Activated naive CD8-positive, alpha-beta T cell treated with anti-CD3 and anti-CD28 coated beads, Interleukin-2, amount 10 ng/mL, durations not matched to agents 7 days and 5 days (primary cell): ENCODE results near the gene FAM53B. TPM values are rescaled to one million over a fixed set of nuclear protein-coding genes. Genes with fewer than 3 reads are reported as not detected.

Experiments used
- ATAC-seq: fragments of 150-1000 bp; cut with Tn5 transposase; one replicate; pipeline ENCODE4 v1.10.0; 2021; ENCODE audit warnings: low read depth, moderate library complexity
- POLR2A ChIA-PET: fragments of 350-600 bp; sonication (Branson Sonifier 250); formaldehyde crosslinking; loops from one replicate; lab custom pipeline; 2021; ENCODE audit warnings: antibody characterized with exemption; lab: Charles Lee
- DNase-seq: peaks from one replicate; pipeline ENCODE4 v3.0.0; 2021
- H3K27ac Mint-ChIP-seq: one replicate; pipeline ENCODE4 v1.8.0; 2022; ENCODE audit warnings: mild to moderate bottlenecking, mixed read lengths
- H3K27me3 Mint-ChIP-seq: one replicate; pipeline ENCODE4 v1.8.0; 2022; ENCODE audit warnings: mild to moderate bottlenecking, moderate library complexity, mixed read lengths
- H3K36me3 Mint-ChIP-seq: one replicate; pipeline ENCODE4 v1.8.0; 2021; ENCODE audit warnings: mild to moderate bottlenecking, mixed read lengths
- H3K4me1 Mint-ChIP-seq: one replicate; pipeline ENCODE4 v1.8.0; 2021; ENCODE audit warnings: mixed read lengths
- H3K4me3 Mint-ChIP-seq: one replicate; pipeline ENCODE4 v1.8.0; 2022; ENCODE audit warnings: mild to moderate bottlenecking, moderate library complexity, mixed read lengths
- H3K9me3 Mint-ChIP-seq: one replicate; pipeline ENCODE4 v1.8.0; 2021; ENCODE audit warnings: mixed read lengths
- total RNA-seq, 2 experiments: library from RNA; stranded (reverse); gene quantifications; one replicate each; pipeline ENCODE4 v1.2.3, GENCODE V29; 2021

FAM53B gene
- total RNA-seq, 2 experiments from 2014 or later = 29.8 to 33.0 TPM

DNA sequence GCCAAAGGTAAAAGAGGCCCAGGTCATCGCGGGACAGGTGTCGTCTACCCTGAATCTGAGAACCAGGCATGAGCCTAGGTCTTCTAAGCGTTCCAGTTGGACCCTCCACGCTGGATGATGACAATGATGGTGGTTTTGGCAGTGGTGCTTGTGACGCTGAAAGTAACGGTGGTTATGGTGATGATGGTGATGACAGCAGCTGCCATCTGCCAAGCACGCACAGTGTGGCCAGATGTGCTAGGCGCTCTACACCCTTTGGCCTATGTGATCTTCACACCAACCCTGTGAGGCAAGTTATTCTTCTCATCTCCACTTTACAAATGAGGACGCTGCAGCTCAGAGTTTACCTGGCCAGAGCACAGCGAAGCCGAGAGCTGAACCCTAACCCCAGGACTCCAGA, 93.9 kb downstream of the FAM53B start:
- DNase-seq = no peak
- Mint-ChIP-seq H3K9me3 (no peaks in the 10 kb centered on the region), H3K4me1 (peaks cover 49% of the 10 kb centered on the region), H3K27ac (peak overlapping the region; percentile 70), H3K27me3 (peaks cover 3% of the 10 kb centered on the region), H3K4me3 (peak overlapping the region; percentile 54), H3K36me3 (no peaks in the 10 kb centered on the region)
- POLR2A ChIA-PET = interaction anchor here (0.7 kb wide), 1 partner anchor 40 kb away, joined by 3 read pairs; no protein-coding TSS in a partner anchor
- ATAC-seq = no peak

DNA sequence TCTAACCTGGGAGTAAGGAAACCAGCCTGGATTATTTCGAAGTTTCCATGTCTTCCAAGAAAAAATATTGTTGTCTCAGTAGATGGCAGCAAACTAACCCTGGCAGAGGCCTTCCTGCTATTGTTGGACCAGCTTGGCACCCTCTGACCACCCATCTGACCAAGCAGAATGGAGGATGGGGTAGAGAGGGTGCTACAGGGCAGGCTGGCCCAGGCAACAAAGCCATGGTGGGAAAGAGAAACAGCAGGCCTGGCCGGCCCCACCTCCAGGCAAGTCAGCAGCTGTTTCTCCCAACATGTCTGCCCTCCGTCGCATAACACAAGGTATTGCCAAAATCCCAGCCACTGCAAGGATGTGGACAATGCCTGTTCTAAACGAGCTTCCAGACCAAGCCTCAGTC, 95.0 kb downstream of the FAM53B start:
- ATAC-seq (no peak), DNase-seq (no peak)
- Mint-ChIP-seq H3K4me3 (no peak overlapping the region), H3K36me3 (no peaks in the 10 kb centered on the region), H3K9me3 (no peaks in the 10 kb centered on the region), H3K27ac (peak overlapping the region; percentile 2), H3K27me3 (peaks cover 3% of the 10 kb centered on the region), H3K4me1 (peaks cover 49% of the 10 kb centered on the region)
- POLR2A ChIA-PET = interaction anchor here (0.8 to 2.4 kb wide), 5 partner anchors 25 to 206 kb away, joined by 3 to 20 read pairs (median 4); no protein-coding TSS in a partner anchor

DNA sequence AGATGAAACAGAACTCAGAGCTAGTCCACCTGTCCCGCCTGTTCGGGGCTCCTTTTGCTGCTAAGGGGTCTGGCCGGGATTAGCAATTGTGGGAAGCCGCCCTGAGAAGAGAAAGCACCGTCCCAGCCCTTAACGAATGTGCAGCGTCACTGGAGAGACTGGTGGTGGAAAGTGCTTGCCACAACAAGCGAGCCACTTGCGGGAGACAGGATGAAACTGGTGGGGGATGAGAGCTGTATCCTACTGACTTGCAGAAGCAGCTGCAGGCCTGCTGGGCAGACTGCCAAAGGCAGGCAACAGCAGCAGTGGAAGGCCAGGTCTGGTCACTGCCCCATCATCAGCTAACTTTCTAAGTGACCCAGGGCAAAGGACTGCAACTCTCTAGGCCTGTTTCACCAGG, 95.4 kb downstream of the FAM53B start:
- peak overlapping the region; percentile 85 for H3K27ac Mint-ChIP-seq
- no peaks in the 10 kb centered on the region for H3K9me3 Mint-ChIP-seq
- H3K27me3 Mint-ChIP-seq = peaks cover 3% of the 10 kb centered on the region
- H3K4me1 Mint-ChIP-seq = peaks cover 49% of the 10 kb centered on the region
- peak; percentile 61 for DNase-seq
- POLR2A ChIA-PET = interaction anchor here (0.8 to 2.4 kb wide), 5 partner anchors 26 to 206 kb away, joined by 3 to 20 read pairs (median 4); no protein-coding TSS in a partner anchor
- peak overlapping the region; percentile 63 for H3K4me3 Mint-ChIP-seq
- peak; percentile 28 for ATAC-seq
- H3K36me3 Mint-ChIP-seq = no peaks in the 10 kb centered on the region

DNA sequence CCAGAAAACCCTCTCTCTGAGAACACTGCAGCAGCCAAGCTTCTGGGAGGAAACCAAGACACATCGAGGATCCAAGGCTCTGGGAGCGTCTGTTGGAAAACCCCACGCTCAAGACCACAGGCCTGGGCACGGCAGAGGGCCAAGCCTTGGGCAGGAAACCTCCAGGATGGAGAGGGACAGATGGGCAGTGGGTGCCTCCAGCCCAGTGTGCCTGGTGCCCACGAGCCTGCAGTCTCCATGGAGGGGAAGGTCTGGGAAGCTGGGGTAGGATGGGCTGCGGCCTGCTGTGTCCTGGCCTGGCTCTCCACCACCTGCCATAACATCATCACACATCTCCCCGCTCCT, 96.1 kb downstream of the FAM53B start:
- H3K4me3 Mint-ChIP-seq = peak overlapping the region; percentile 63
- H3K4me1 Mint-ChIP-seq = peaks cover 49% of the 10 kb centered on the region
- H3K36me3 Mint-ChIP-seq = no peaks in the 10 kb centered on the region
- POLR2A ChIA-PET = interaction anchor here (1.0 to 2.4 kb wide), 6 partner anchors 26 to 187 kb away, joined by 3 to 20 read pairs (median 7); no protein-coding TSS in a partner anchor
- ATAC-seq (no peak), DNase-seq (no peak)
- H3K27ac Mint-ChIP-seq = peak overlapping the region; percentile 85
- H3K27me3 Mint-ChIP-seq = peaks cover 3% of the 10 kb centered on the region
- no peaks in the 10 kb centered on the region for H3K9me3 Mint-ChIP-seq

DNA sequence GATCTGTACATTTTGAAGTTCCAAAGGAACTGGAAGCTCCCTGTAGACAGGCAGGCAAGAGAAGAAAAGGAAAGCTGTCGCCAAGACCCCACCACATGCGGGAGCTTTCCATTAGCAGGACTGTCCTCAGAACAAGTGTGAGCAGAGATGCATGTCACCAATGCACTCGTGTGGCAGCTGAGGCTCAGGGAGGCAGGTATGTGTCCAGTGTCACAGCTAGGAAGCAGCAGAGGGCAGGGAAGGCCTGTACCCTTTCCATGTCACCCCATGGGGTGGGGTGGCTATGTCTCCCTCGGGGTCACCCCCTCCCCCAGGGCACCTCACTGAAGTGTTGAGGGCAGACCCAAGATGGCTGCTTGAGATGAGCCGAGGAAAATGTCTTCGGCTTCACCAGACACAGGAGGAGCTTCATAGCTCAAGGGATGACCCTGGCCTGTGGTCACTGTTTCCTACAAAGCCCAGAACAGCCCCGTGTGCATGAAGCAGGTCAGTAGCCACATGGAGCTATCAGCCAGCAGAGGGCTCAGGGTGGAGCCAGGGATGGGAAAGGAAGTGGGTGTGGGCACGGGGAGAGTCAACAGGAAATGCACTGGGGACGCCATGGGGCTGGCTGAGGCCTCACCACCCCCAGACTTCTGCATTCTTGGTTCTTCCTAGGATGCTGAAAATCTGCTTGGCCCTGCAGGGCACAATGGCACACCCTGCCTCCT, 96.6 kb downstream of the FAM53B start:
- peaks cover 49% of the 10 kb centered on the region for H3K4me1 Mint-ChIP-seq
- ATAC-seq = peak; percentile 79
- DNase-seq = peak; percentile 68
- peak overlapping the region; percentile 63 for H3K4me3 Mint-ChIP-seq
- no peaks in the 10 kb centered on the region for H3K9me3 Mint-ChIP-seq
- H3K27ac Mint-ChIP-seq = peak overlapping the region; percentile 85
- peaks cover 3% of the 10 kb centered on the region for H3K27me3 Mint-ChIP-seq
- H3K36me3 Mint-ChIP-seq = no peaks in the 10 kb centered on the region
- POLR2A ChIA-PET = interaction anchor here (0.6 to 2.4 kb wide), 7 partner anchors 29 to 187 kb away, joined by 3 to 20 read pairs (median 5); no protein-coding TSS in a partner anchor

DNA sequence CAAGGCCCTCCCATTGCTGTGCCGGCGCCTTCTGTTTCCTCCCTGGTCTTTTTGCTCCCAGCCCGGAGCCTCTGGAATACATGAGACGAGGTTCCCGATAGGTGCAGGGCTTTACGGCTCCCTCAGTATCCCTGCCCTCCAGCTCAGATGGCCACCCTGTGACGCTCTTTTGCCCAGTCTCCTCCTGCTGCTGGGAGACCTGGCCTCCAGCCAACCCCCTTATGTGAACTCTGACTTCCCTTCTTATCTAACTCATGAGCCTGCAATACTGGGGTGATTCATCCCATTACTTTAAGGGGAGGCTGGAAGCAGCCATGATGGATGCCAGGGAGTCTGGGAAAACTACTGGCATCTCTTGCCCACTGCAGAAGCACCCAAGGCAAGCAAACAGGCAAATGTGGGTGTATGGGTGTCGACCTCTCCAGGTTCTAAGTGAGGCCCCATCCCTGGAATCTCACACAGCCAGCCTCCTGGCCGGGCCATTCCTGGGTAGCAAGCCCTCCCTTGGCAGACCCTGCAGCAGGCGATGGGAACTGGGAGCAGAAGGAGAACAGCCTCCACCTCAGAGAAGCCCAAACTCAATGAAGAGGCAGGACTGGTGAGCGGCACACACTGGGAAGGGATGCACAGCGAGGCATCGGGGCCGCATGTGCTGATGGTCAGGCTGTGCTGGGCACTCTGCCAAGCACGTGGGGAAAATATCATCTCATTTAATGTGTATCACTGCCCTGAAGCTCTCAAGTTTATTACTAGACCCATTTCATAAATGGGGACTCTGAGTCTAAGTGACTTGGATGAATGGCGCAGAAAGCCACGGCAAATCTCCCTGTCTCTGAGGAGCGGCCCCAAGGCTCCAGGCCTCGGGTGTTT, 97.5 kb downstream of the FAM53B start:
- POLR2A ChIA-PET = interaction anchor here (1.0 to 2.4 kb wide), 5 partner anchors 32 to 186 kb away, joined by 3 to 19 read pairs (median 5); no protein-coding TSS in a partner anchor
- Mint-ChIP-seq H3K36me3 (no peaks in the 10 kb centered on the region), H3K9me3 (no peaks in the 10 kb centered on the region), H3K4me1 (peaks cover 45% of the 10 kb centered on the region), H3K27ac (peak overlapping the region; percentile 85), H3K4me3 (no peak overlapping the region), H3K27me3 (no peaks in the 10 kb centered on the region)
- ATAC-seq (no peak), DNase-seq (no peak)

DNA sequence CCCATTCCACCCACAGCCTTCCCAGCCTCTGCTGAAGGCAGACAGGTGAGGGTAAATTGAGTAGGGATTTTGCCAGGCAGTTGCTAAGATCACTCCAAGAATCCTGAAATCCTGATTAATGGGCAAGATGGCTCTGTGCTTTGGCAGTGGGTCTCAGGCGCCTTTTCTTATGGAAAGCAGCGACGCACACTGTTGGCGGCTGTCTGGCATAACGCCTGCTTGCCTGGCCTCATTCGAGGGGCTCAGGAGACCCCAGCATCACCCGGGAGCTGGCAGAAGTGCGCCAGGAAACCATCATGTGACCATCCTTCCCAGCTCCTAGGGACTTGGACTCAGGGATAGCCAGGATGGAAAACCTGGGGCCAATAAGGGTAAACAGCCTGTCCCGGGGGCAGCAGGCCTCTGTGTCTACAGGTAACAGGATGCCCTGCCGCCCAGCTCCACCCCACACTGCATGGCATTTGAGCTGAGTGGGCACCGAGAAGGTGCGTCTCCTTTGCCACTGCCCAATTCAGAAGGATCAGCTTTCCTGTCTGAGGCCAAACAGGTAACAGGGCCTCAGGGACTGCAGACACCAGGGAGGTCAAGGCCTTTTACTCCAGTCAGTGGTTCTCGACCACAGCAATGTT, 98.6 kb downstream of the FAM53B start:
- ATAC-seq = no peak
- no peaks in the 10 kb centered on the region for H3K27me3 Mint-ChIP-seq
- H3K9me3 Mint-ChIP-seq = no peaks in the 10 kb centered on the region
- H3K4me1 Mint-ChIP-seq = peaks cover 43% of the 10 kb centered on the region
- POLR2A ChIA-PET = no interaction called here
- H3K4me3 Mint-ChIP-seq = no peak overlapping the region
- no peak for DNase-seq
- H3K27ac Mint-ChIP-seq = no peak overlapping the region
- no peaks in the 10 kb centered on the region for H3K36me3 Mint-ChIP-seq

DNA sequence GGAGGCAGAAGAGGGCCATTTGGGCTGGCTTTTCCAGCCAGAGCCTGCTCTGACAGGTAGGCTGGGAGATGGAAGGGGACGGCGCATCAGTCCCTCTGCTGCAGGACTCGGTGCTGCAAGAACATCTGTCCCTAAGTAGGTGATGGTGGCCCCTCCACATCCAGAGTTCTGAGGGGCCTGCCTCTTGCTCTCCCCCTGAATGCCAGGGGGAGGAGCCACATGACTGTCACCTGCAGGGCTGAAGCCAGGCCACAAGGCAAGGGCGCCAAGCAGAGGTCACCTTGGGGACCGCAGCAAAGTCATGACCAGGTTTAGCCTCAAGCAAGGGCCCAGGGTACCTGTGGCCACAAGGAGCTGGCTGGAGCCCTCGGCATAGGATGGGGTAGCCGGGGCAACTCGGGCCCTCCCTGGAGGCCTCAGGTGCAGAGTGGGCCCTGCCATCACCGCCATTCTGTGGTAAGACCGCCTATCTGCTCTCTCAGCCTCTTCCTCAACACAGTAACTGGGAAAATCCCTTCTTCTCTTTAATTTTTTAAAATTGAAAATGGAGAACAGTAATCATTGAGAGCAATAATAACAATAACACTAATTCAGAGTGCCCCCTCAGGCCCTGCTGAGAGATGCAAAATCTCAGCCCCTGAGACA, 99.3 kb downstream of the FAM53B start:
- H3K9me3 Mint-ChIP-seq = no peaks in the 10 kb centered on the region
- no peaks in the 10 kb centered on the region for H3K36me3 Mint-ChIP-seq
- POLR2A ChIA-PET = no interaction called here
- DNase-seq (no peak), ATAC-seq (no peak)
- no peaks in the 10 kb centered on the region for H3K27me3 Mint-ChIP-seq
- no peak overlapping the region for H3K27ac Mint-ChIP-seq
- peaks cover 40% of the 10 kb centered on the region for H3K4me1 Mint-ChIP-seq
- no peak overlapping the region for H3K4me3 Mint-ChIP-seq

DNA sequence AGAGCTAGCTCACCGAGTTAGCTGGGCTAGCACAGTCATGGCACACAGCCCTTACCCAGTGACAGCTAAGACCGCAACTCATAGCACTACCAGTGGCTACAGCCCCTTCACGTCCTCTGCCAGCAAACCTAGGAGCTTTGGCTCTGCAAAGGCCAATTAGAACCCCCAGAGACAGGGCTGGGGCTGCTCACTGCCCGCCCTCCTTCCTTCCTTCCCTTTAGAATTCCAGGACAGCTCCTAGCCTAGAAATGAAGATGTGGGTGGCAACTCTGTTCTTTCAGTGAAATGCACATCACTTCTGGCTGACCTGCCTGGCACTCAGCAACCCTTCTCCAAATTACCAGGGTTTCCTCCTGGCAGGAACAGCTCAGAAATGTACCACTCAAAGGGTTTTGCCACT, 99.9 kb downstream of the FAM53B start:
- DNase-seq (no peak), ATAC-seq (no peak)
- Mint-ChIP-seq H3K9me3 (no peaks in the 10 kb centered on the region), H3K27me3 (no peaks in the 10 kb centered on the region), H3K27ac (no peak overlapping the region), H3K4me1 (peaks cover 34% of the 10 kb centered on the region), H3K4me3 (no peak overlapping the region), H3K36me3 (no peaks in the 10 kb centered on the region)
- POLR2A ChIA-PET = no interaction called here

DNA sequence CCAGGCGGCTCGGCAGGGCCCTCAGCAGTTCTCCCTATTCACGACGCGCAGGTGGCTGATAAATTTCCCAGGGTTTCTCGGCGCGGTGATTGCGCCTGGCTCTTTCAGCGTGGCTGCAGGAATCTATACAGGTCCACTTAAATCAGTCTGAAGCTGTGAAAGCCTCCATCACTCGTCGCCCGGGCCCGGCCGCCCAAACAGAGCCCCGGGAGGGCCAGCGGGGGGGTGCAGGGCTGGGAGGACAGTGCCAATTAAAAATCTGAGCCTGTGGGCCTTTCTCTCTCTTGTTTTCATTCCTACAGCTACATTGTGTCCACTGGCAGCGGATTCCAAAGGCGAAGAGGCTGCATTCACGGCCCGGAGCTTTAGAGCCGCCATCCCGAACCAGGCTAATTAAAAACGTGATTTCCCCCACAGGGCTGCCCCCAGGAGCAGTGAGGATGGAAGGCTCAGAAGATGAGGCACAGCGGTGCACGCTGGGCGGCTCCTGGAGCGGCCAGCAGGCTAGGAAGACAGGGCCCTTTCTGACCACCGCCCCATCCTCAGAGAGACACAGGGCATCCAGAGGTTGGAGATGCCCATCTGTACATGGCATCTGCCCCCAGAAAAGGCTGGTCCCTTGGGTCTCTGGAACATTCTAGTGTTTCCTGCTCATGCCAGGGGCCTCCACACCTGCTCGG, 100.7 kb downstream of the FAM53B start:
- DNase-seq (no peak), ATAC-seq (no peak)
- H3K4me3 Mint-ChIP-seq = no peak overlapping the region
- no peaks in the 10 kb centered on the region for H3K9me3 Mint-ChIP-seq
- H3K27me3 Mint-ChIP-seq = no peaks in the 10 kb centered on the region
- no peaks in the 10 kb centered on the region for H3K36me3 Mint-ChIP-seq
- no peak overlapping the region for H3K27ac Mint-ChIP-seq
- POLR2A ChIA-PET = no interaction called here
- peaks cover 27% of the 10 kb centered on the region for H3K4me1 Mint-ChIP-seq

DNA sequence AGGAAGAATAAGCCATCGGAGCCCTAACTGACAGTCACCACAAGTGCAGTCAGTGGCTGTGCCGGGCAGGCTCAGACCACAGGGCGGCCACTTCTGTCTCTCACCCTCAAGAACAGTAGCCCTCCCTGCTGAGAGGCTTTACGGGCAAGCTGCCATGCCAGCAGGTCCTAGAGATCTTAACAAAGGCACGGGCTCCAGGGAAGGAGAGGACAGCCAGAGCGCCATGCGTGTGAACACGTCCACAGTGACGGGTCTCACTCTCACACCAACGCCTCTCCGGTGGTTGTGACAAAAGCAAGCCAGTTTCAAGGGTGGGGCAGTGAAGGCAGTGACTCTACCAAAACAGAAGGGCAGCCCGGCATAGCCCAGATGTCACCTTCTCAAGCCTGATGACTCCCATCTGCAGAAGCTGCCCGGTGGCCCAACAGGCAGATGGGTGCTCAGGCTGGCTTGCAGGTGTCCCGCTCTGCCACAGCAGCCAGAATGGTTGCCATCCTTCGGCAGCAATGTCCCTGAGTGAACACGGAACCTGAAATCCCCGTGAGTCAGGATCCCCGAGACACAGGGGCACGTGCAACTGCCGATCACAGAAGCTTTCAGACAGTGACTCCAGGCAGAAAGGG, 102.0 kb downstream of the FAM53B start:
- POLR2A ChIA-PET = no interaction called here
- no peak for DNase-seq
- Mint-ChIP-seq H3K36me3 (no peaks in the 10 kb centered on the region), H3K4me1 (peaks cover 19% of the 10 kb centered on the region), H3K4me3 (no peak overlapping the region), H3K9me3 (no peaks in the 10 kb centered on the region), H3K27me3 (no peaks in the 10 kb centered on the region), H3K27ac (no peak overlapping the region)
- ATAC-seq = no peak
